Putamen (tissue), 1 donor: ENCODE results near the gene EREG.

Experiments
- DNase-seq: peaks from one replicate; pipeline ENCODE4 v3.0.0-alpha.2; 2016; ENCODE audit warnings: low spot score

EREG gene

GRCh38 chr4:74426101-74426500 lies 61.2 kb downstream of the EREG start:
- DNase-seq: no peak

DNA sequence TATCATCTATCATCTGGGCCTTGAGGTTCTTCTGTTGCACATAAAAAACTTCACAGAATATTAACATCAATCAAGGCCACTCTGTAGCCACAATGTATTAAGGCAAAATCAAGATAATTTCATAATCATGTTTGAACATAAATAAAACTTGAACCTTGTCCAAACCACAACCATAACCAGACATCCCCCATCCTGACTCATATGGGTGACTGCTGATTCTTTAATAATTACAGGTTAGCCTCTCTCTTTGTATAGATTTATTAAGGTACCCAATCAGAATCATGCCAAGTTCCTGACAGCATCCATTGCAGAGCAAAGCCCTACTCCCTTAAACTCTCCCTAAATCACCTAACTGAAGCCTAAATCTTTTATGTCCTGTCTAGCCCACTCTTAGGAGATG lies 63.3 kb downstream of the EREG start:
- DNase-seq: no peak

GRCh38 chr4:74431113-74431826 lies 66.3 kb downstream of the EREG start:
- no peak for DNase-seq

- DNase-seq: no peak
Observed at GRCh38 chr4:74433043-74433442, 68.1 kb downstream of the EREG start.

- no peak for DNase-seq
Observed at GRCh38 chr4:74433541-74434172, 68.7 kb downstream of the EREG start.

- no peak for DNase-seq
Observed at GRCh38 chr4:74435296-74435695, 70.4 kb downstream of the EREG start.

- DNase-seq: no peak
Observed at GRCh38 chr4:74437866-74438265, 72.9 kb downstream of the EREG start.
